Heart right ventricle (tissue), 16 donors: ENCODE results near the gene AGBL4. TPM values are rescaled to one million over a fixed set of nuclear protein-coding genes. Genes with fewer than 3 reads are reported as not detected.

Experiments
- ATAC-seq, 8 donors: fragments of 200-7000 bp; cut with Tn5 transposase; one replicate each; pipeline ENCODE4 v1.9.1; 2020; ENCODE audit warnings: mild to moderate bottlenecking in 8 of 8, moderate library complexity in 8 of 8, moderate number of reproducible peaks in 1 of 8
- DNase-seq, 2 donors: peaks; one replicate each; pipeline ENCODE4 v3.0.0-alpha.2; 2020
- H3K27ac ChIP-seq, 10 donors: fragments of 200-600 bp; sonication (generic) in 2 of 10; one replicate each; pipeline versions ENCODE4 v1.5.0 to v1.8.0; 2020 to 2022; ENCODE audit warnings: mild to moderate bottlenecking in 3 of 10
- H3K27me3 ChIP-seq, 7 donors: fragments of 200-600 bp; one replicate each; pipeline ENCODE4 v1.8.0; 2021 to 2022; ENCODE audit warnings: mild to moderate bottlenecking in 2 of 7
- H3K36me3 ChIP-seq, 9 donors: fragments of 200-600 bp; sonication (generic) in 1 of 9; one replicate each; pipeline versions ENCODE4 v1.5.0 to v1.8.0; 2020 to 2022; ENCODE audit warnings: mild to moderate bottlenecking in 2 of 9
- H3K4me1 ChIP-seq, 9 donors: fragments of 200-600 bp; sonication (generic) in 1 of 9; one replicate each; pipeline versions ENCODE4 v1.5.0 to v1.8.0; 2020 to 2022; ENCODE audit warnings: mild to moderate bottlenecking in 4 of 9
- H3K4me3 ChIP-seq, 10 donors: fragments of 200-600 bp; sonication (generic) in 2 of 10; one replicate each; pipeline versions ENCODE4 v1.5.0 to v1.8.0; 2020 to 2022; ENCODE audit warnings: mild to moderate bottlenecking in 7 of 10, moderate library complexity in 2 of 10
- H3K9me3 ChIP-seq, 11 donors: fragments of 200-600 bp in 10 of 11; sonication (generic) in 2 of 11; one replicate each; pipeline versions ENCODE4 v1.5.0 to v1.8.0; 2013 to 2022; ENCODE audit warnings: mild to moderate bottlenecking in 2 of 11, control low read depth in 1 of 11, moderate library complexity in 1 of 11
- WGBS, 2 donors: extraction: QIAGEN DNeasy Blood & Tissue Kit; methylation state at CpG; one replicate each; pipeline ENCODE4 v1.1.7; 2013; ENCODE audit warnings: inconsistent platforms in 1 of 2; 5-methylcytosine and 5-hydroxymethylcytosine counted together
- intact Hi-C, 10 donors: fragments of 100-400 bp; cut with DNase I; formaldehyde crosslinking; loops; one replicate each; pipeline versions ENCODE4 v1.11.1 to v1.14.2; 2022
- polyA plus RNA-seq, 2 donors: library from polyadenylated mRNA; stranded (reverse); fragments of 200-250 nt; gene quantifications; one replicate each; pipeline ENCODE4 v1.2.3, GENCODE V29; 2013
- total RNA-seq, 10 donors: library from RNA; stranded (reverse); fragmentation: NEBNext Ultra II Directional in 3 of 10; extraction: Animal tissue kit (Norgen Biotek cat#: 25700) in 3 of 10; gene quantifications; one replicate each; pipeline versions ENCODE4 v1.2.1 to v1.2.4, GENCODE V29; 2021 to 2023
- TF ChIP-seq, protein P1 (sequence below), 9 donors: fragments of 200-600 bp; sonication (generic) in 2 of 9; IDR thresholded peaks; one replicate each; pipeline versions ENCODE4 v1.5.0 to v1.8.0; 2021 to 2022; ENCODE audit warnings: antibody characterized with exemption in 9 of 9, mild to moderate bottlenecking in 5 of 9, moderate library complexity in 1 of 9
- donor health status: Arrhythmogenic right ventricular cardiomyopathy.
- donor health status: ischemic (EF 13 %, LVEDD 7.1; RV severe dilation, severe dysfunction).
- donor health status: healthy with polysubstance abuse.
- donor health status: DM: no; HTN: yes; CAD: no.
- donor health status: DM: no; HTN: no; CAD: no.
- donor health status: ischemic (EF 25% LVEDD 6.9; RV normal size, moderate dysfunction).
- donor health status: ischemic (EF 25% LVEDD 5.7; RV mildly dilated, moderate dysfunction).
- donor health status: healthy.
- donor health status: DM: yes; HTN: yes; CAD: no.
- donor health status: Ischemic cardiomyopathy.
- donor health status: ischemic (EF 35%, LVEDD 5.7; RV mildly dilated, moderate dysfunction).
- donor health status: nonischemic (EF 11% LVEDD 7.7; RV severe dilation, severe dysfunction).
- donor health status: DM: yes; HTN: yes; CAD: no.
- donor health status: PGD.
- donor health status: ischemic (EF 29% LVEDD 5.4; RV normal size, mild dysfunction).
- donor health status: nonischemic (EF 23%, LVEDD 6.1; RV moderate dilation, normal function).

Gene AGBL4
- total and polyA plus RNA-seq, 12 donors, result 0.04 to 0.93 (median 0.46) TPM; not detected in 2

DNA sequence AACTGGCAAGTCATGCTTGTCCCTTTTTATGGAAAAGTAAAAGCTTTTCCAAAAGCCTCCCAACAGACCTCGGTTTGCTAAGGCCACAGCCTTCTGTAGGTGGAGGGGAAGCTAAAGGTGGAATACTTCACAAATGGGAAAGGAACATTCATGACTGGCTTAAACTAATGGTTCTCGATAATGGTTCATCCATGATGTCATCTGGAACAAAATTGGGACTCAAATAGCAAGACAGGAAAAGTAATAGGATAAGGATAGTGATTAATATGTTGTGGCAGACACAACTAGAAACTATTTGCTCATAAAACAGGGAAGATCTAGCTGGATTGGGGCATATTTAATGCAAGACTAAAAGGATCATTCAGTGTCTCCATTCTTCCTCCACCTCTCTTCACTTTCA lies 1535.0 kb downstream of the AGBL4 start:
- no peak for ATAC-seq
- TF ChIP-seq, protein P1, sequence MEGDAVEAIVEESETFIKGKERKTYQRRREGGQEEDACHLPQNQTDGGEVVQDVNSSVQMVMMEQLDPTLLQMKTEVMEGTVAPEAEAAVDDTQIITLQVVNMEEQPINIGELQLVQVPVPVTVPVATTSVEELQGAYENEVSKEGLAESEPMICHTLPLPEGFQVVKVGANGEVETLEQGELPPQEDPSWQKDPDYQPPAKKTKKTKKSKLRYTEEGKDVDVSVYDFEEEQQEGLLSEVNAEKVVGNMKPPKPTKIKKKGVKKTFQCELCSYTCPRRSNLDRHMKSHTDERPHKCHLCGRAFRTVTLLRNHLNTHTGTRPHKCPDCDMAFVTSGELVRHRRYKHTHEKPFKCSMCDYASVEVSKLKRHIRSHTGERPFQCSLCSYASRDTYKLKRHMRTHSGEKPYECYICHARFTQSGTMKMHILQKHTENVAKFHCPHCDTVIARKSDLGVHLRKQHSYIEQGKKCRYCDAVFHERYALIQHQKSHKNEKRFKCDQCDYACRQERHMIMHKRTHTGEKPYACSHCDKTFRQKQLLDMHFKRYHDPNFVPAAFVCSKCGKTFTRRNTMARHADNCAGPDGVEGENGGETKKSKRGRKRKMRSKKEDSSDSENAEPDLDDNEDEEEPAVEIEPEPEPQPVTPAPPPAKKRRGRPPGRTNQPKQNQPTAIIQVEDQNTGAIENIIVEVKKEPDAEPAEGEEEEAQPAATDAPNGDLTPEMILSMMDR (IDR thresholded peaks at IDR 0.05), result no peak
- DNase-seq, result no peak
- H3K27me3 ChIP-seq, result no peaks in the 10 kb centered on the region
- intact Hi-C loops, result no loop called here
- WGBS, 2 donors, result 54 to 78% methylated on average over 2 of the region's 2 CpGs
- no peak overlapping the region for H3K4me3 ChIP-seq
- H3K9me3 ChIP-seq, result no peaks in the 10 kb centered on the region
- peaks cover 0 to 9% (median 0%) of the 10 kb centered on the region in 9 donors for H3K4me1 ChIP-seq
- H3K27ac ChIP-seq, result no peak overlapping the region
- no peaks in the 10 kb centered on the region for H3K36me3 ChIP-seq

Other genes starting within 250 kb of the AGBL4 start
- gene ELAVL4, start 85.0 kb upstream of the AGBL4 start, total RNA-seq, result under 1 TPM in 2 of 10 donors, not detected in 8; 0.09 to 0.49 TPM
- gene ELAVL4, start 85.0 kb upstream of the AGBL4 start, polyA plus RNA-seq, result under 1 TPM in 1 of 2 donors, not detected in 1; 0.03 TPM